NCI-H446 treated with DMSO at 0.1 percent for 48 hours (cell line): Measurements from ENCODE around the gene THUMPD2.
"Not testable (repeated sequence)": the region's sequence is repeated elsewhere in the genome, so short reads cannot be mapped to it uniquely, and the experiment has no call there.

Source experiments
- DNase-seq: peaks from one replicate; lab custom pipeline; 2025; lab: John Stamatoyannopoulos, UW

THUMPD2 gene

GRCh38 chr2:39778775-39779340 lies at the start of gene THUMPD2:
Gene THUMPD2 (minus strand): TSS chr2:39779258. CDS start chr2:39779239, 19 bp downstream.
- peak; percentile 59 for DNase-seq

- DNase-seq: peak; percentile 81
These were observed 42.8 kb upstream of the THUMPD2 start for GRCh38 chr2:39821871-39822270.

- DNase-seq: no peak
These were observed 37.8 kb upstream of the THUMPD2 start for GRCh38 chr2:39816845-39817244.

GRCh38 chr2:39816428-39816827 lies 37.4 kb upstream of the THUMPD2 start:
- DNase-seq: no peak

GRCh38 chr2:39805936-39806608 lies 27.0 kb upstream of the THUMPD2 start:
- DNase-seq: no peak

- DNase-seq: no peak
These were observed 24.8 kb upstream of the THUMPD2 start for GRCh38 chr2:39803839-39804238.

- DNase-seq: no peak
These were observed 21.7 kb upstream of the THUMPD2 start for GRCh38 chr2:39800752-39801151.

- no peak for DNase-seq
These were observed 17.1 kb upstream of the THUMPD2 start for GRCh38 chr2:39796134-39796533.

- not testable (repeated sequence) for DNase-seq
These were observed 11.3 kb upstream of the THUMPD2 start for GRCh38 chr2:39790216-39790818.

- no peak for DNase-seq
These were observed 8.9 kb upstream of the THUMPD2 start for GRCh38 chr2:39787950-39788349.

GRCh38 chr2:39786761-39787522 lies 7.9 kb upstream of the THUMPD2 start:
- DNase-seq: no peak

GRCh38 chr2:39782591-39782990 lies 3.5 kb upstream of the THUMPD2 start:
- no peak for DNase-seq

- DNase-seq: no peak
These were observed 2.6 kb upstream of the THUMPD2 start for GRCh38 chr2:39781697-39782096.

GRCh38 chr2:39780825-39781600 lies 2.0 kb upstream of the THUMPD2 start:
- DNase-seq: no peak

- DNase-seq: no peak
These were observed 869 bp upstream of the THUMPD2 start for GRCh38 chr2:39779927-39780326.

GRCh38 chr2:39779341-39779851 lies 338 bp upstream of the THUMPD2 start:
- no peak for DNase-seq

- DNase-seq: no peak
These were observed 825 bp downstream of the THUMPD2 start for GRCh38 chr2:39778233-39778632.

GRCh38 chr2:39772812-39773152 lies 6.3 kb downstream of the THUMPD2 start:
- no peak for DNase-seq

GRCh38 chr2:39772086-39772811 lies 6.8 kb downstream of the THUMPD2 start:
- no peak for DNase-seq

- DNase-seq: no peak
These were observed 16.6 kb downstream of the THUMPD2 start for GRCh38 chr2:39762448-39762847.

- DNase-seq: no peak
These were observed 21.9 kb downstream of the THUMPD2 start for GRCh38 chr2:39757156-39757555.
